Fibroblast of lung (primary cell): ENCODE results near the gene ABCD1.

Source experiments
- CTCF ChIP-seq, 2 donors: IDR thresholded peaks in 1 of 2; conservative IDR thresholded peaks in 1 of 2; 1 replicate in 1 of 2; 2 replicates in 1 of 2; pipeline ENCODE4 v1.5.1; 2011 to 2012; ENCODE audit warnings: low read length in 2 of 2, control low read depth in 1 of 2, inconsistent platforms in 1 of 2, low read depth in 1 of 2, mild to moderate bottlenecking in 1 of 2
- EZH2 ChIP-seq: IDR thresholded peaks from 2 replicates; pipeline ENCODE4 v1.5.1; 2012; ENCODE audit warnings: low read length, control low read depth, mild to moderate bottlenecking; ENCODE audit errors: missing control alignments

GRCh38 chrX:153697924-153698865, 26.5 kb upstream of the ABCD1 start:
- no peak for TF ChIP-seq CTCF (conservative IDR thresholded peaks at IDR 0.05 in 1 of 2, IDR thresholded peaks at IDR 0.05 in 1 of 2; ENCODE audit: low read depth in 1 of 2, low read length in 2 of 2)
- TF ChIP-seq EZH2, result no peak
